HG03097 (cell line): ENCODE measurements around the gene ID3.

Experiments used
- ATAC-seq: cut with Tn5 transposase; IDR thresholded peaks from one replicate; pipeline ENCODE4 v1.9.1; 2021; ENCODE audit not compliant: unreplicated experiment, low FRiP score

The ID3 gene

DNA sequence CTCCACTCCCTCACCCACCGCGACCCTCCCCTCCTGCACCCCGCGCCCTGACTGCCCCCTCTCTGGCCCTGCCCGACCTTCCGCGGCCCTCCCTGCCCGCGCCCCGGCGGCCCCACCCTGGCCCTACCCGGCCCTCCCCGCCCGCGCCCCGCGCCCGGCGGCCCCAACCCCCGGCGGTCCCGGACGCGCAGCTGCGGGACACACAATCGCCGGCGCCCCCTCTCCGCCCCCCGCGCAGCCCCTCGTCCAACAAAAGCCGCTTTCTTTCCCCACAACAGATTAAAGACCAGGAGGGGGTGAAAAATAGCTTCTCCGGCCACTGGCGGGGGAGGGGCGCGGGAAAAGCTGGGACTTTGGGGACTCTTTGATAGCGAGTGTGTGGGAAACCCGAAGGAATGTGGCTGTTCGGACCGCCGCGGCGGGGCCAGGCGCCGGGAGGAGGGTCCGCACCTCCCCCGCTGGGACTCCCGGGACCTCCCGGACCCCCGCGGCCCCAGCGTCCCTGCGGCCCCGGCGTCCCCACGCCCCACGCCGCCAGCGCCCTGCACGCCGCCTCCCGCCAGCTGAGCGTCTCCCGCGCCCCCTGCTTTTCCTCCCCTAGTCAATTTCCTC, 8.8 kb upstream of the ID3 start:
- ATAC-seq = no peak

DNA sequence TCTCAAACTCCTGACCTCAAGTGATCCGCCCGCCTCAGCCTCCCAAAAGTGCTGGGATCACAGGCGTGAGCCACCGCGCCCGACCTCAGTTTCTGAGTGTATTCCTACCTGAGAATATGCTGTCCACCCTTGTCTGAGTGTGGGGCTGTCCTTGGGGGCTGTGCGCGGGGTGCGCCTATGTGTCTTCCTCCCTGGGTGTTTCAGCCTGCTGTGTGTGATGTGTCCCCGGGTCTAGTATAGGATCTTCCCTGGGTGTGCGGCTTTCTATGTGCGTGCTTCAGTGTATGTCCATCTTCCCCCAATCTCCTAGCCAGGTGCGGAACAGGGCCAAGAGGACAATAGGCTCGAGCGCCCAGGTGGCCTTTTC, 8.3 kb upstream of the ID3 start:
- ATAC-seq = no peak

DNA sequence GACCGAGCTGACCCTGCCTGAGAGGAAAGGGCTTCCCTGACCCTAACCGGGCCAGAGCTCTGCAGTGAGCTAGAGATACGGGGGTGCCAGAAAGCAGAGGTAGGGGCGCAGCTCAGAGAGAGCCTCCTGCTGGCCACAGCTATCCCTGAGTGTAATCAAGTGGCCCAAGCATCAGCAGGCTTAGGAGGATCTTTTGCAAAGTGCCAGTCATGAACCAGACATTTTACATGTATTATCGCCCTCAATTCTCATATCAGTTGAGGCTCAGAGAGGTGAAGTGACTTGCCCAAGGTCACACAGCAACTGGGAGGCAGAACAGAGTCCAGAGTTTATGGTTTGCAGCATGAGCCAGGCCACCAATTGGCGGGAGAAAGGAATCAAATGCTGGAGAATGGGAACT, 7.0 kb upstream of the ID3 start:
- no peak for ATAC-seq

DNA sequence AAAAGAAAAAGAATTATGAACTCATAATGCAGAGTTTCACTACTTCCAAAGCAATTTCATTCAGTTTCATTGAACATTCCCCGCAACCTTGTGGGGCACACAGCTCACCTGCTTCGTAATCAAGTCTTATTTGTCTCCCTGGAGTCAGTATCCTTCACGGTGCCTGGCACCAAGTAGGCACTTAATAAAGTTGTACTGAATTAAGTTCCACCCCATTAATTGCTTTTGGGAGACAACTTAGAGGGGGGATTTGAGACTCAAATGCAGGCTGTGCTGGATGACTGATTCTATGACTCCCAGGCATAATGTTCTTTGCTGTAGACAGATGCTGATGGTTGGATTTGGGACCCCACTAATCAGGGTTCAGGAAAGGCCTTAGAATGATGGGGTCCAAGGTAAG, 6.5 kb upstream of the ID3 start:
- no peak for ATAC-seq

DNA sequence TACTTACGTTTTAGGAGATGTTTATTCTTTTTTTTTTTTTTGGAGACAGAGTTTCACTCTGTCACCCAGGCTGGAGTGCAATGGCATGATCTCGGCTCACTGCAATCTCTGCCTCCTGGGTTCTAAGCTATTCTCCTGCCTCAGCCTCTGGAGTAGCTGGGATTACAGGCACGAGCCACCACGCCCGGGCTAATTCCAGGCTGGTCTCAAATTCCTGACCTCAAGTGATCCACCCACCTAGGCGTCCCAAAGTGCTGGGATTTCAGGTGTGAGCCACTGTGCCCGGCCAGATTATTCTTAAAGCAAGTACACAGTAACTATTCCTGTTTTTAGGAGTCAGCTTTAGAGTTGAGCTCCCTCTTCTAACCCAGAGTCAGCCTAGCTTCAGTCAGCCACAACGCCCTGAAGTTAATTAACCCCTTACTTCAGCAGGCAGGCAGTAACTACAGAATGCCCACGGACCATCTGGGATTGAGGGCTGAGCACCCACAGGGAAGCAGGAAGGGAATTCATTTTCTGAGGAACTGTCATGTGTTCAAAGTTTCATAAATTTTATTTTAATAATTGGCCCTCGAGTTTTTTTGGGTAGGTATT, 5.3 kb upstream of the ID3 start:
- no peak for ATAC-seq

DNA sequence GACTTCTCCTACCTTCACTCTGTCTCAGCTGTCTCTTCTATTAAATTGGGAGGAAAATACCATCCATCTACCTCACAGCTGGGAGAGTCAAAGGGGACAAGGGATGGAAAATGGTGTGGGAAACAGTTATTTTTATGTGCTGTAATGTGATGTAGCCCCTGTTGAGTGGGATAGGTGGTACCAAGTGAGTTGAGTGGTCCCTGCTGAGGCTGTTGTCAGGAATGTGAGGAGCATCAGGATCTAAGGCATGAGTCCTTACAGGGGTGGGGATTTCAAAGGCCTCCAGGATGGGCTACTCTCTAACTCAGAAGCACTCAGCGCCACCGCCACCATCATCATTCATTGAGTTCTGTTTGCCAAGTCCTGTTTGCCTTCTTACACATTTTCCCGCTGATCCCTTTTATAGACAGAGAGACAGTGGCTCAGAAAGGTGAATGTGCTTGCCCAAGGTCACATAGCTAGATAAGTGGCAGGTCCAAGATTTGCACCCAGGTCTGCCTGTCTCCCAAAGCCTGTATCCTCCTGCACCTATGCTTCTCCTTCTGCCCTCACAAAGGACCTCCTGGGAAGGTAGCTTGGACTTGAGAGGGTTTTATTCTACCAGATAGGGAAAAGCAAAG, 4.6 kb upstream of the ID3 start:
- ATAC-seq = no peak

DNA sequence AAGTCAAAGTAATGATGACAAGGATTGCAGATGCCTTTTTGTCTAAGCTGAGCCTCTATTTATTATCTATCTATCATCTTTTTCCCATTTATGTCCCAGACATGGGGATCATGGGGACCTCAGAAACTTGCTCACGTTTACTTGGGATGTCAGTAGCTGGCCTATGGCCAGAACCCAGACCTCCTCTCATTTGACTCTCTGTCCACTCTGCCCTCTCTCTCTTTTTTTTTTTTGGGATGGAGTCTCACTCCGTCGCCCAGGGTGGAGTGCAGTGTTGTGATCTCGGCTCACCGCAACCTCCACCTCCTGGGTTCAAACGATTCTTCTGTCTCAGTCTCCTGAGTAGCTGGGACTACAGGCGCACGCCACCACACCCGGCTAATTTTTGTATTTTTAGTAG, 3.7 kb upstream of the ID3 start:
- no peak for ATAC-seq

DNA sequence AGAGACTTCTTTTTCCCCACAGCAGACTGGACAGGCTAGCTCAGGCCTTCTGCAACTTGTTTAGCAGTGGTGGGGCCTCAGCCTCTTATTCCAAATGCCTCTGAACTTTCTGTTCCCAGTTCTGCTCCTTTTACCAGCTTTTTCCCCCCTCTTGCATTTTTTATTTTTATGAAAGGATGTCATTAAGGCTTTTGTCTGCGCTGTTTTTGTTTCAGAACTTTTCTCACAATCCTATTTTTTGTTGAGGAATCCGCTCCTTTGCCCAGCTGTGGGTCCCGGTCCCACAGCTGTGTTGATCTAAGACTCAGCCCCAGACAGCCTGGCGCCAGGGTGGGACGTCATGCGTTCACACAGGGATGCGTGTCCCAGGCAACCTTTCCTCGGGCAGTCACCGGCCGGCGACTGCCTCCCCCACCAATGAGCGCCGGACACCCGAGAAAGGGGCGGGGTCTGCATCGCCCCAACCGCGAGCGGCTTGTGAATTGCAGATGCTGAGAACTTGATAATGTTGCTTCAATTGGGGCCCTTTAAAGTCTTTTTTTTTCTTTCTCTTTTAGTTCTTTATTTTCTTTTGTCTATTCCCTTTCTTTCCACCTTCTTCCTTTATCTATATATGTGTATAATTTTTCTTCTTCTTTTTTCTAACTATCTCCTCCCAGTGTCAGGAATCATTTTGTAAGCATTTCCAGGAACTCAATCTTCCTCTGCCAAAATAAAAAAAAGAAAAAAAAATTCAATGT, 3.0 kb upstream of the ID3 start:
- ATAC-seq = no peak

DNA sequence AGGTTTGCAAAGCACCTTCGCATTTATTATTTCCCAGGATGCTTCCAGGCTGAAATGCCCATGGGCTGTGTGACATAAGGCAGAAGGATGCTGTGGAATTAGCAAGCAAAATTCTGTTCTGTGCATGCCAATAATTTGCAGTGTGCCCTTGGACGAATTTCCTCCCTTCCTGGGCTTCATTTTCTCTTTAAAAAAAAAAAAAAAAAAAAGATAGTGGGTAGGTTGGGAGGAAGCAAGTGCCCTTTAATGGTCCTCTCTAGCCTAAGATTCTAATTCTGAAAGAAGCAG, 2.5 kb upstream of the ID3 start:
- no peak for ATAC-seq

DNA sequence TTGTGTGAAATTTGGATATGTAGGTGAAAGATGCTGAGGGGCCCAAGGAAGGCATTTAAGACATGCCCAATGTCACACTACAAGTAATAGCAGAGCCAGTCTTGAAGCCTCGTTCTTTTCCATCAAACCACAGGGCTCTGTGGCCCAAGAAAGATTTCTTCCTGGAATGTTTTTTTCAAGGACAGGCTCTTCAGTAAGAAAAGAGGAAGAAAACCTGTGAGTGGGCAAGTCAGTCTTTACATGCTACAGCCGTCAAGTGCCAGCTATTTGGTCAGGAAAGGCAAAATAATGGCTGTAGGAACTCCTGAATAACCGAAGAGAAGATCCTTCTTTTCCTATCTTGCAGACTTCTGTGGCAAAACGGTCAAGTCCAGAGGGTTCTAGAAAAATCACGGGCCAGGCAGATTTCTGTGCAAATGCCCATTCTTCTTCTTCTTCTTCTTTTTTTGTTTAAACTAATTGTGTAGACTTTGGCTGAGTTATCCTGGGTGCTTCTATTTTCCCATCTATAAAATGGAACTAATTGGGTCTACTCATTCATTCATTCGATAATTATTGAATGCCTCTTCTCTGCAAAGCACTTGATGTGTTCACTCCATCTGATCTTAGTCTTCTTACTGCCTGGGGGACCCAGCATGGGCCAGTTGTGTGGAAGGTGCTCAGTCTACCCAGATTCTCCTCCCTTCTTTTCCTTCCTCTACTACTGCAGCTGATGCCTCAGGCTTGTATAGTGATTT, 1.9 kb upstream of the ID3 start:
- no peak for ATAC-seq

DNA sequence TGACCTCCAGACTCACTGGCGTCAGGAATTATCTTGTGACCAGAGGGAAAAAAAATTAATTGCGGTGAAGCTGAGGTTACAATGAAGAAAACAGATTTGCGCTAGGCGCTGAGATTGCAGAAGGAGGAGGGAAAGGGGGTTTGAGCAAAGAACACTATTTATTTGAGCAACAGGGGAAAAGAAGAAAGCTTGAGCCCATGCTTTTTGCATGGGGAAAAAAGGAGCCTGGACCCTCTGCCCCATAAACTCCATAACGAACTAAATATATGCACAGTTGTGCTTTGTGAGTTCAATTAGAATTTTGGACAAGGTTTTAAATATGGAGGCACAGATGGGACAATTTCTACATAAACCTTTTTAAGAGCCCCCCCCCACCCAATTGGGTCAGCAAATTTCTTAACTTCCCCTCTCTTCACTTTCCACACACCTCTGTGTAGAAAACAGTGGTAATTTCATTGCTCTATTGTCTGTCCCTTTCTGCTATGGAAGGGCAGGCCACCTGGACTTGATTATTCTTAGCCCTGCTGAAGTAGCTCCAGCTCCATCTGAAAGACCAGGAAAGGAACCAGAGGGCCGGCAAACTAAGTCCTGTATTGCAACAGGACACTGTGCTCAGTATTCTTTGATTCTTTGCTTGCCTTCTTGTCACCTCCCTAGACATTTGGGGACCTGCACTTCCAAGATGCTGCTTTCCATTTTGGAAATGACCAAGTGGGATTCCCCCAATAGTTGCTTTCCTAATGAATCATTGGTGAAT, 862 bp upstream of the ID3 start:
- no peak for ATAC-seq

DNA sequence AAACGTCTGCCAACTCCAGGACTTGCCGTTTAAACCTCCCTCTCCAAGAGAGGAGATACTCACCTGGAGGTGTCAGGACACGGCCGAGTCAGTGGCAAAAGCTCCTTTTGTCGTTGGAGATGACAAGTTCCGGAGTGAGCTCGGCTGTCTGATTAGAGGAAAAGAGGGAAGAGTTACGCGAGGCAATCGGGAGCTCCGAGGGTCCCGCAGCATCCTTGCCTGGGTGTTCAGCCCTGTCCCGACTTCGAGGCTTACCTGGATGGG, 497 bp downstream of the ID3 start:
- ATAC-seq = no peak

DNA sequence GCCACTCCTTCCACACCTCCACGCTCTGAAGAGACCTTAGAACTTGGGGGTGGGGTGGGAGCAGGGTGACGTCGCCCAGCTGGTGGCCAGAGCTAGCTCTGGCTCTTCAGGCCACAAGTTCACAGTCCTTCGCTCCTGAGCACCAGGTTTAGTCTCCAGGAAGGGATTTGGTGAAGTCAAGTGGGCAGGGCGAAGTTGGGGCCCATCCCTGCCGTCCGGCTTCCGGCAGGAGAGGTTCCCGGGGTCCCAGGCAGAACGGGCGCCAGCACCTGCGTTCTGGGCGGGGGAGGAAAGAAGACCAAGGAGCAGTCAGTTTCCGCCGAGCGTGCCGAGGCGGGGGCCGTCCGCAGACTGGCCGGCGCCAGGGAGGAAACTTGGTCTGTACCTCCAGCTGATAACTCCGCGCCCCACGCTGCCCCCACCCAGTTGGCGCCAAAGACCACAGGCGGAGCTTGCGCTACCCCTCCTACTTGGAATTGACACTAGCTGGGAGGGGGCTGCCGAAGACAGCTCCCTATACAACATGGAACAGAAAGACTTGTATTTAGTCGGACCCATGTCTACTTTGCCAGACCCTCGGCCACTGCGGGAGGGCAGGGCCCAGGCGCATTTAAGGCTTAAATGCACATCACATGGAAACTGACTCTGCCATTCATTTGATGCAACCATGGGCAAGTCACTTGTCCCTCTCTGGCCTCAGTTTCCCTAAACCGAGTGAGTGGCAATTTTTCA, 995 bp downstream of the ID3 start:
- ATAC-seq = no peak

DNA sequence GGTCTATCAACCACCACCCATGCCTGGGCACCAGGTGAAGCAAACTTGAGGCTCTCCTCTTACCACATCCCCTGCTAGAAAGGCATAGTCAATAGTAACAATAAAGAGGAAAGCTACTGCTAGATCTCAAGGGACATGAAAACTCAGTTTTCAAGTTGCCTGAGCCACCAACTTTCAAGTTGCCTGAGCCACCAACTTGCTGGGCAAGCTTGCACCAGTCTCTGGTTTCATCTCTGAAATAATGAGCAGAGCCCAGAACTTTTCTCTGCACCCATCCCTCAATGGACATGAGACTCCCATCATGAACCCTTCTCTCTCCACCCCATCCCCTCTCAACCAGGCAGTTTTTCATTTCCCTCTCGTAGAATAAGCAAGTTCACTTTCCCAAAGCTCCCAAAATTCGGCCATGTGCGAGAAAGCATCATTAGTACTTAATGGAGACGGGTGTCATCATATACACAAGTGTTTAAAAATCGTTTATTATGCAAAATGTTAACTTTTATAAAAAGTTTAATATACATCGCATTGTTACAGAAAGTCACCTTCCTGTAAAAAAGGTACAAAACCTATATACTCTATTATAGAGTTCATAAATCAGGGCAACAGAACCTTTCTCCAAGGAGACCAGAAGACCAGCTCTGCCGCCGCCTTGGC, 1.7 kb downstream of the ID3 start:
- ATAC-seq = no peak

DNA sequence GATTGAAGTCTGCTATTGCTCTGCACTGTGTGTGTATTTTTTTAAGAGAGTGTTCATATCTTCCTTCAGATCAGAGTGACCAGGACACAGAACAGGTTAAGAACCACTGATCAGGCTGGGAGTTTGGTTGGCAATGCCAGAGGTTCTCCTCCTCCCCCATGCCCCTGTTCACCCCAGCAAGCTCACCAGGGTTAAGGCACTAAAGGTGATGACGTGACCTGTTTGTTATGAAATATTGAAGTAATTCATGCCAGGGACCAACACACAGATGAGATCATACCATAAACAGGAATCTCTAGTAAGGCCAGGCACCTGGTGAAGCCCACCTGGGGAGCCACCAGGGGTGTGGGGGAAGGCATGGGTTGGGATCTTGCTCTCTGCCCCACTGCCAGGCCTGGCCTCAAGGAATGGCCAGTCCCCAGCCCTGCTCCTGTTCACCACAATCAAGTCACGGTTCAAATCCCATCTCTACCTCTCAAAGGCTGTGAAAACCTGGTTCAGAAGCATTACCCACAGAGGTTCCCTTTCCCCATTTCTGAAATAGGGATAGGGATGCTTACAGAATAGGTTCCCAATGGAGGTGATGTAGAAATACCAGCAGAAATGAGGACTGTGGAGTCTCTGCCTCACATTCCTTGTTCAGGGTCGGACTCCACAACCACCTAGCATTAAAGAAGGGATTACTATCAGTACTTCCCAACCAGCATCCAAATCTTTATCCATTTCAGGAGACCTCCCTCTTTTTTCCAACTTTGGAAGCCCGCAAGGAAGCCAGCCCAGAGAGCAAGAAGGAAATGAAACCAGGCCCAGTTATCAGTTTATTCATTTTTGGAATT, 2.4 kb downstream of the ID3 start:
- ATAC-seq = no peak

DNA sequence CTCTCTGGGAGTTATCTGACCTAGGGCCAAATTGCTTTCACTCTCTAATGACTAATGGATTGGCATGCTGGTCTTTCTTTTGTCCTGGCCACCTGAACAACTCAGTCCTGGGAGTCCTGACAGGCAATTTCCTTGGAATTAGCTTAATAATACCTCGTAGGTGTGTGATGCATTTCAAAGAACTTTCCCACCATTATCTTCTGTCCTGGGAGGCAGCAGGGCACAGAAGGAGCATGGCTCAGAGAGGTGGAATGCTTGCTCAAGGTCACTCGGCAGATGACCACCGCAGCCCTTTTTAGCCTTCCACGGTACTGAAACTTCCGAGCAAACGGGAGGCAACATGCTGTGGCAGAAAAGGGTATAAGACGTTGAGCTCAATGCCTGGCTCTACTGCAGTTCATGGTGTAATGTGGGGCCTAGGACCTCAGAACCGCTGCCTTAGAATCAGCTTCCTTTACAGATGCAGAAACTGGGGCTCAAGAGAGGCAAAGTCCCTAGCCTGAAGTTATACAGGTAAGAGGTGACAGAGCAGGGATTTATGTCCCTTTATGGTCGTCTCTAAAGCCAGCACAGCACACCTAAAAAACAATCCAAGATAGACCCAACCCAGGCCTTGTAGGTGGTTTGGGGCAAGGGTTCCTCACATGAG, 3.2 kb downstream of the ID3 start:
- no peak for ATAC-seq

DNA sequence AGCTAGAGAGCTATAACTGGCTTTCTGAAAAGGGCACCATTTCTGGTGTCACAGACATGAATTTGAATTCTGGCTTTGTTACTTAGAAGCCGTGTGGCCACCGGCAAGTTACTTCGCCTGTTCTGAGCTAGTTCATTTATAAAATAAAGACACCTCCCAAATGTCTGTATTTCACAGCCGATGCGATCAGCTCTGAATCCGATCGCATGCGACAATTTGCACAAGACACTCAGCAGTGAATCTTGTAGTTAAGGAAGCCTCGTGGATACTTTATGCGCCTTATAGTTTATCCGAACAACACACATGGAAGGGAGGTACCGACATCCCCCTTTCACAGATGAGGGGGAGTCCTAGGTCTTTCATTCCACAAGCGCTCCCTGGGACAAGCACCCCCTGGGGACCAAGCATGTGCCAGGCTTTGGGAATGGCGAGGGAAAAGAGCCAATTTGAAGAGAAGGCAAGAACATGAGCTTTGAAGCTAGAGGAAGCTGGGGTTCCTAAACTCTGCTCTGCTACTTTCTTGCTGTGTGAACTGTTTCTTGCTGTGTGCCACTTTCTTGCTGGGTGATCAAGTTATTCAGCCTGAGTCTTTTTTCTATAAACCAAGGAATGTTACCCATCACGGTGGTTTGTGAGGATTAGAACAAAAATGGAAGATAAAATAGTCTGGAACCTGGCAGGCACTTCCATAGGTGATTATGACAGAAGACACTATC, 3.9 kb downstream of the ID3 start:
- ATAC-seq = no peak
